ENCODE data around the gene CEP72. TPM values are rescaled to one million over a fixed set of nuclear protein-coding genes. Genes with fewer than 3 reads are reported as not detected.

CEP72 gene
- total and polyA plus RNA-seq, 8 donors, result 5.5 to 13.1 (median 10.7) TPM

DNA sequence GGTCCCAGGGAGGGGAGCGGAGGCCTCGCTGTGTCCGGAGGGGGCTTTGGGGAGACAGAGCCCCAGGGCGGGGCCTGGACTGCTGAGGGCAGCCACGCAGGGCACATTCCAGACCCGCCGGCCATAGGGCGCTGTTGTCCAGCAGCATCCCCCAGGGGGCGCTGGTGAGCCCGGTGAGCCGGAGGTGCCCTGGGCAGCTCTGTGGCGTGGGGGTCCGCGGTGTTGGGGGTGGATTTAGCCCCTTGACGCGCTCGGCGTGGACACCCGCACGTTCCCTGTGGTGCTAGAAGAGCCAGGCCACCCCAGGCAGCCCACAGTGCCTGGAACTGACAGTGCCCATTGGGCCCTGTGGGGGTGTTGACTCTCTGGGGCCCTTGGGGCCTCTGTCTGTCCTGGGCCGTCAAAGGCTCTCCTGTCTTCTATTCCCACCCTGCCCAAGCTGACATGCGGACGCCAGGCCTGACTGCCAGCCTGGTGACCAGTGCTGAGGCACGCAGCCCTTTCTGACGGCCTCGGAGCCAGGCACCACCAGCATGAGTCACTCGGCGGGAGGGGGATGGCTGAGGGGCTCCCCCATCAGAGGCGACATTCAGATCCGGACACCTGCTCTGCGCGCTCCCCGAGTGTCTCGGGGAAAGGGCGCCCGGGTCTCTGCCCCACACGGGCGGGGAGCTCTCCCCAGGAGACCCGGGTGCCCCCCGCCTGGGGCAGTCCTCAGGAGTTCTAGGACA is 57.1 kb downstream of the CEP72 start:
- no peak for ATAC-seq
- Histone ChIP-seq H3K27me3 (peaks cover 0 to 5% of the 10 kb centered on the region in 2 donors), H3K4me3 (no peak overlapping the region), H3K4me1 (peaks cover 22 to 30% of the 10 kb centered on the region in 2 donors), H3K9me3 (no peaks in the 10 kb centered on the region), H3K27ac (no peak overlapping the region), H3K36me3 (peaks cover 0 to 27% of the 10 kb centered on the region in 2 donors)
- TF ChIP-seq, protein P1, sequence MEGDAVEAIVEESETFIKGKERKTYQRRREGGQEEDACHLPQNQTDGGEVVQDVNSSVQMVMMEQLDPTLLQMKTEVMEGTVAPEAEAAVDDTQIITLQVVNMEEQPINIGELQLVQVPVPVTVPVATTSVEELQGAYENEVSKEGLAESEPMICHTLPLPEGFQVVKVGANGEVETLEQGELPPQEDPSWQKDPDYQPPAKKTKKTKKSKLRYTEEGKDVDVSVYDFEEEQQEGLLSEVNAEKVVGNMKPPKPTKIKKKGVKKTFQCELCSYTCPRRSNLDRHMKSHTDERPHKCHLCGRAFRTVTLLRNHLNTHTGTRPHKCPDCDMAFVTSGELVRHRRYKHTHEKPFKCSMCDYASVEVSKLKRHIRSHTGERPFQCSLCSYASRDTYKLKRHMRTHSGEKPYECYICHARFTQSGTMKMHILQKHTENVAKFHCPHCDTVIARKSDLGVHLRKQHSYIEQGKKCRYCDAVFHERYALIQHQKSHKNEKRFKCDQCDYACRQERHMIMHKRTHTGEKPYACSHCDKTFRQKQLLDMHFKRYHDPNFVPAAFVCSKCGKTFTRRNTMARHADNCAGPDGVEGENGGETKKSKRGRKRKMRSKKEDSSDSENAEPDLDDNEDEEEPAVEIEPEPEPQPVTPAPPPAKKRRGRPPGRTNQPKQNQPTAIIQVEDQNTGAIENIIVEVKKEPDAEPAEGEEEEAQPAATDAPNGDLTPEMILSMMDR (IDR thresholded peaks at IDR 0.05), result peak; percentile 44 to 50
- DNase-seq, result peak in 1 of 4 donors; percentile 78
- intact Hi-C loops (cut with DNase I), result no loop called here

DNA sequence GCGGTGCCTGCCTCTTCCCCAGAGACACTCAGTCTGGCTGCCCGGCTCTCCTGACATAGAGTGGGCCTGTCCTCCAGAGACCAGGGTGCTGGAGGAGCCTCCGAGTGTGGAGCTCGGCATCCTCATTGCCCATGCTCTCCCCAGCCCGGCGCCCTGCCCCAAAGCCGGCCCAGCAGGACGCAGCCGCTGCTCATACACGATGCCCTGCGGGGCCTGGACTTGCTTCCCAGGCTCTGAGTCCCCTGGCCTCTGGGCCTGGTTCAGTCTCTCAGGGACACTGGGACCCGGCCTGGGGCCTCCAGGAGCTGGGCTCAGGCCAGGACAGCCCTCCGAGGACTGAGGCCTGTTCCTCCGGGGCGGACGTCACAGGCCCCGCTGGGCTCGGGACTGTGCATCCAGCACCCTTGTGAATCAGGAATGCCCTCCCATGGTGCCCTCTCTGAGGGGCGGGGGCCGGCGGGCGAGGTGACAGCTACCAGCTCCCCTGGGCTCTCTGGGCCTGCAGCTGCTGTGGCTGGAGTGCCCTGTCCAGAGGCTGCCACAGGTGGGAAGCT is 57.8 kb downstream of the CEP72 start:
- TF ChIP-seq, protein P1 (IDR thresholded peaks at IDR 0.05), result no peak
- no peaks in the 10 kb centered on the region for H3K9me3 ChIP-seq
- intact Hi-C loops (cut with DNase I), result loop anchor here in 1 of 2 donors (5.0 kb wide), 1 partner anchor 232 kb away; no protein-coding TSS in a partner anchor
- ATAC-seq, result no peak
- DNase-seq, result peak in 1 of 4 donors; percentile 74
- peaks cover 22 to 30% of the 10 kb centered on the region in 2 donors for H3K4me1 ChIP-seq
- H3K27ac ChIP-seq, result no peak overlapping the region
- H3K36me3 ChIP-seq, result peaks cover 0 to 21% of the 10 kb centered on the region in 2 donors
- no peak overlapping the region for H3K4me3 ChIP-seq
- H3K27me3 ChIP-seq, result peaks cover 0 to 5% of the 10 kb centered on the region in 2 donors

DNA sequence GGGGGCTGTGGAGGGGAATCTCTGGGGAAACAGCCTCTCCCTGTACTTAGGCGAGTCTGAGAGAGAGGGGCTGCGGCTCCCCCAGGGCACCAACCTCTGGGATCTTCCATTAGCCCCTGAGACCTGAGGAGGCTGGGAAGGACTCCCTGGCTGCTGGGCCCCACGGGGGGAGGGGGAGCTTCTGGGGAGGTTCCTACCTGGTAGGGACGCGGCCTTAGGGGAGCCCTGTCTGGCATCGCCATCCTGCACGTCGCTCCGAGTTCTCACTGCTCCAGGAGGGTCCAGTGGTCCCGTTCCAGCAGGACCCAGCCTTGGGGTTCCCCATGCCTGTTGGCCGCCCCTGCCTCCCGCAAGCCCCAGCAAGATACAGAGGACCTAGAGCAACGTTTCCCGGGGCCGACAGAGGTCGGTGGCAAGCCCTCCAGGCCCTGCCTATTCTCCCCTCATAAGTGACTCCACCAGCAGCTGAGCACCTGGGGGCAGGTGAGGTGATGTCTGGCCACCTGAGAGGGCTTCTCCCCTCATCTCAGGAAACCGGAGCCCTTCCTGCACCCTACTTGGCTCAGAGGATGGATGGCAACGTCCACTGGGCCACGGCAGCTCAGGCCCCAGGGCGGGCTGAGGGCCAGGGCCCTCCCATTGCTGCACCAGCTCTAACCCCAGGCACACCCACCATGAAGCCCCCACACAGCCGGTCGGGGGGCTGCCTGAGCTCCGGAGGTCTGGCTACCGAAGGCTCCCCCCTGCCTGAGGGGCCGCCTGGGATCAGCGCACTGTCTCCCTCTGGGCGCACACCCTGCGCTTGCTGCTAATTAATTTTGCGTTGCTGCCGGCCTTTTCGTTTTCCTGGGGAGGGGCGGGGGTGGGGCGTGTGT is 58.5 kb downstream of the CEP72 start:
- Histone ChIP-seq H3K9me3 (no peaks in the 10 kb centered on the region), H3K36me3 (peaks cover 0 to 16% of the 10 kb centered on the region in 2 donors), H3K27me3 (peaks cover 0 to 5% of the 10 kb centered on the region in 2 donors), H3K4me1 (peaks cover 22 to 30% of the 10 kb centered on the region in 2 donors), H3K27ac (no peak overlapping the region), H3K4me3 (no peak overlapping the region)
- TF ChIP-seq, protein P1 (IDR thresholded peaks at IDR 0.05), result no peak
- no peak for ATAC-seq
- intact Hi-C loops (cut with DNase I), result loop anchor here in 1 of 2 donors (5.0 kb wide), 1 partner anchor 232 kb away; no protein-coding TSS in a partner anchor
- peak in 2 of 4 donors; percentile 30 to 77 for DNase-seq

DNA sequence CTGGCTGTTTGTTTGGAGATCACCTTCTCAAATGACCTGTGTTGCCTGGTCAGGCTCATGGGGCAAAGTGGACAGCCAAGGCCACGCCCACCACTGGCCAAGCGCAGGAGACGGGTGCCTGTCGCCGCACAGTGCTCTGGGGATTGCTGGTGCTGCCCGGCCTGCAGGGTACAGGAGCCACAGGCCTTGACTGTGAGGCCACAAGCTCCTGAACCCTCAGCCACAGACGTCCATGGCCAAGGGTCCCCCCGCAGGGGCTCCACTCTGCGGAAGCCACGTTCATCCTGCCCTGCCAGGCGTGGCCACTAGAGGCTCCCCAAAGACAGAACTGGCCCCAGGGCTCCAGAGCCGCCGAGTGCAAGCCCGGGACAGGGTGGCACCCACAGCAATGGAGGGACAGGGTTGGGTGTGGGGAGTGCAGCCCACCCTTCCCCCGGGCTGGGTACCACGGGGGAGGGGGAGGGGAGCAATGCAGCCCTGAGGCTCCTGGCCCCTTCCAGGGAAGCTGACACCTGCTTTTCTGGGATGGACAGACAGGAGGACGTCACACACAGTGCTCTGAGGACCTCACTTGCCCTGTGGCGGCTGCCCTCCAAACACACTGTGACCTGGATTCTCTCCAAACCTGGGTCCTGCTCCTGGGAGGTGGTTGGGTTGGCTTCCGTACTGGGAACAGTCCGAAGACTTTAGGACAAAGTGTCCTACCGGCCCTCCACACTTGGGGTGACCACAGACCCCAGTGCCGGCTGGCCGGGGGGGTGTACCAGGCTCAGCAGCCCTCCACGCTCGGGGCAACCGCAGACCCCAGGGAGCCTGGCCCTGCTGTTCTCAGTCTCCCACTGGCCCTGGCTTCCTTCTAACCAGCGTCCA is 59.6 kb downstream of the CEP72 start:
- intact Hi-C loops (cut with DNase I), result loop anchor here in 1 of 2 donors (5.0 kb wide), 1 partner anchor 231 kb away; no protein-coding TSS in a partner anchor
- ATAC-seq, result peak; percentile 86
- peak; percentile 69 to 86 (median 75) for DNase-seq
- H3K36me3 ChIP-seq, result peaks cover 0 to 9% of the 10 kb centered on the region in 2 donors
- H3K9me3 ChIP-seq, result no peaks in the 10 kb centered on the region
- H3K4me3 ChIP-seq, result no peak overlapping the region
- H3K27me3 ChIP-seq, result peaks cover 0 to 5% of the 10 kb centered on the region in 2 donors
- TF ChIP-seq, protein P1 (IDR thresholded peaks at IDR 0.05), result peak; percentile 87 to 92
- H3K27ac ChIP-seq, result no peak overlapping the region
- H3K4me1 ChIP-seq, result peaks cover 22 to 30% of the 10 kb centered on the region in 2 donors

All from left lung (tissue), 10 donors.